ENCODE data around the gene FHIT.

FHIT gene

DNA sequence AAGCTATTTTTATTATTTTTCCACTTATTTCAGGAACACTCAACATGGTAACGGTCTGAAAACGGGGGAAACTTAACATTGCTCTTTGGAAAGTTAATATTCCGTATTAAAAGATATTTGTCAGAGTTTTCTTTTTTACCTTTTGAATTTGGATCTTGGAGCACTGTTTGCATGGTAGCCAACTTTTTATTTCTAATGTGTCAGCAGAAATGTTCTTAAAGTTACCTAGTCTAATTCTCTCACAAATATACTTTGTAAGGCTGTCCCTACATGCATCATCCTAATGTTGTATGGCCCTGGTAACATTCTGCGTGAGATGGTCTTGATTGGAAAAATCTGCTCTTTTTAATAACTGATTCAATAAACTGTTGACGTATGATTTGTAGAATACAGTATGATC is 719.5 kb downstream of the FHIT start:
- DNase-seq, result no peak

DNA sequence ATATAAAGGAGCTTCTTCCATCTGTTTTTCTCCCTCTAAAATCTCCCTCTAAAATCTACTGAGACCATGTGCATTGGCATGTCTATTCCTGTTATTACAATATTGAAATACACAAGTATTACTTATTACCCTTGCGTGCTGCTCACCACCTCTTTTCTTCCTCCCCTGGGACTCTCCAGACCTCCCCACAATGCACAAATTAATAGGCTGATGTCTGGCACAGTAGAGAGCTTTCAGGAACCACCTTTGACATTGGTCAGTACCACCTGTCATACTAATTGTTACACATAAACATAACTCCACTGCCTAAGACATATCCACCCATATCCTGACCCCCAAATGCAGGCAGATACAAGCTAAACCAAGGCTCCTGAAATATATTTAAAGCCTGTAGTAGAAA is 722.6 kb downstream of the FHIT start:
- DNase-seq, result no peak

DNA sequence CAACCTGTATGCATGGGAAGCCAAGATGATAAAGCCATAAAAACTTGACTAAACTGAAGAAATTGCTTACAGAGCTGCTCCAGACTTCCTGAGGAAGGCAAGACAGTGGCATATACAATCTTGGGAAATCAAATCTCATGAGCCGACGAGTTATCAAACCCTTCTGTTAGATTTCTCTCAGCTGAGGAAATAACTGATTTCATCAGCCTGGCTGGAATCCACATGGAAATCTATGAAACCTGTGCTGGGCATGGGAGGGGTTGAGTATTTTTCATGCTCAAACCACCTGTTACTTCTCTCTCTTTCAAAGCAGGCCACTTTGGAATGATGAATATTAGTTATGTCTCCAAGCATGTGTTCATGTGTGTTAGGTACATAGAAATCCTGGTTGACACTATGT is 727.7 kb downstream of the FHIT start:
- no peak for DNase-seq

DNA sequence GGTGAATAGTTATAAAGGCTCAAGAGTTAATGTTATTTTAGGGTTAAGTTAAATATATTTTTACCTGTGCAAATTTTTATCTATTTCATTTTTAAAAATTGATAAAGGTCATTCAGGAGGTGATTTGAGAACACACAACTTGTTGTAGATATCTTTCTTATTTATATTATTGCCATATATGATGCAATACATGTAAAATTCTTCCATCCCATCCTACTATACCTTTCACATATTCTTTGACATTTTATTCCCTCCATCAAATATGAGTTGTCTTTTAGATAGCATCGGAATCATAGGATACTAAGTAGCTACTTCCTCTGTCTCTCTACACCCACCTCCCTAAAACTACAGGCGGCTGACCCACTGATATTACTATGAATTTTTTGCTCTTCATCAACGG is 734.1 kb downstream of the FHIT start:
- DNase-seq, result no peak

DNA sequence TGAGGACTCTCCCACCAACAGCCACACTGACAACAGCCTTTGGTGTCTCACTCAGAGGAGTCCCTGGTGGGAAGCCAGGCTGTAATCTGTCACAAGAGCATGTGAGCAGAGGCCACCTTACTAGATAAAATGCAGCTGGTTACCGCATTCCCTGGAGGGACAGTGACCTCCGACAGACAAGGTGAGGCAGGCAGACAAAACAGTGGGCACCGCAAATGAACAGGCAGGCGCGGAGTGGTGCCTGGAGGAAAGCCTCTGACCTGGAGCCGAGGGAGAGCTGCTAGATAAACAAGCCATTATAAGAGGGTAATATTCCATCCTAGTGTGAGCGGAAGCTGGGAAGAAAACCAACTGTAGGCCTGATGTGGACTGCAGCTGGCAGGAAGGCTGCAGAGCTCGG is 736.4 kb downstream of the FHIT start:
- no peak for DNase-seq

DNA sequence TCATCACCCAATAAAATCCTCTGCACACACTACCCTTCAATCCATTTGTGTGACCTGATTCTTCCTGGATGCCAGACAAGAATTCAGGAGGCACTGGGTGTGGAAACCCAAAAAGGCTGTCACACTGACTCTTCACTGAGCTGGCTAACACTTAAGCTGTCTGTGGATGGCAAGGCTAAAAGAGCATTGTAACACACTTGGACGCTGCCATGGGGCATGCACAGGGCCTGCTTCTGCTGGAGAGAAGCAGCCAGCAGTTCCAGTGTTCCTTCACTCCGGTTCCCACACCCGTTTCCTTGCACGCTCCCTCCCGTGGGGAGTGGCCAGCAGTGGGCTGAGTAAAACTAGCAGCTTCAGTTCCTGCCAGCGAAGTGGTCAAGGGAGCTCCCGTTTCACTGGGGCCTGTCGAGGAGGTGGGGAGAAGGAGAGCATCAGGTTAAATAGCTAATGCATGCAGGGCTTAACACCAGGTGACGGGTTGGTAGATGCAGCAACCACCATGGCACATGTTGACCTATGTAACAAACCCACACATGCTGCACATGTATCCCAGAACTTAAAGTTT is 737.1 kb downstream of the FHIT start:
- DNase-seq, result no peak

DNA sequence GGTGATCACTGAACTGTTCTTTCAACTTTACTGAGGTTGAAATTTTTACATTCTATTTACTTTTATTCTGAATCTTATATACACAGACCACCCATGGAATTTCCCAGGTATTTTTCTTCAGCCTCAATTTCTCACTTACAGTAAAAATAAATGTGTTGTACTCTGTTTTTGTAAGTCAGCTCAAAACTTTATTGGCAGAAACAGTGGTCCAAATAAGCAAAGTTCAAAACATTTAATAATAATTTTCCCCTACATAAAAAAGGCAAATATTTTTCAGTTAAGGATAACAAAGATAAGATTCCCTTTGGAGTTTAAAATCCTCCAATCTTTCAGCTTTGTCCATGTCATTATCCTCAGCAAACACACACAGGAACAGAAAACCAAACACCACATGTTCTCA is 738.0 kb downstream of the FHIT start:
- no peak for DNase-seq

DNA sequence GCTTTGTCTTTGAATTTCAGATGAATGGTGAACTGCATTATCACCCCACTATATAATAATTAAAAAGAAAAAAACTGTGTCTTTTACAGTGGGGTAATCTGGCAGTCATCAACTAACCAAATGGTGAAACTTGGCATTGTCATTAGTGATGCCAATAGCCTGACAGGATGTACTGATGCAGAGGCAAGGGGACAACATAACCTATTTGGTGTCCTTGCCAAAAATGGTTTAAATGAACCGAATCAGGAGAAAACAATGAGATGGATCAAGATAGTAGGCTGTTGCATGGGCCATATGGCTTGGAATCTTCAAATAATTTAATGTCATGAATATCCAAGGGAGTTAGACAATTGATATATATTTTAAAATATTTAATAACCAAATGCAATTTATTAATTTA is 738.7 kb downstream of the FHIT start:
- DNase-seq, result no peak

DNA sequence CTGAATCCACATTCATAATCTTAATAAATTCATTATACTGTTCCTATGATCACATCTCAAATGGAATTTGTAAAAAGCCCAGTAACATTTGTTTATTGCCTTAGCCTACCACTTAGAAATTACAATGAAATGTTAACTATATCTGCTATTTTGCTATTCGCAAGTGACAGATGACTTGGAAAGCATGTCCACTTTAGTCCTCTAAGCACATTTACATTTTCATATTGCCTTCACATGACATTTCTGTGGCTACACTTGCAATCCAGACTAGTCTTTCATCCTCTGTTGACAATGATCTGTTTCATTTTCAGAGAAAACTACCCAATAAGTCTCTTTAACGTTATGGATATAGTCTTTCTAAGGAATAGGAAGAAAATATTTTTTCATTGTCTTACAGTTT is 741.8 kb downstream of the FHIT start:
- DNase-seq, result no peak

DNA sequence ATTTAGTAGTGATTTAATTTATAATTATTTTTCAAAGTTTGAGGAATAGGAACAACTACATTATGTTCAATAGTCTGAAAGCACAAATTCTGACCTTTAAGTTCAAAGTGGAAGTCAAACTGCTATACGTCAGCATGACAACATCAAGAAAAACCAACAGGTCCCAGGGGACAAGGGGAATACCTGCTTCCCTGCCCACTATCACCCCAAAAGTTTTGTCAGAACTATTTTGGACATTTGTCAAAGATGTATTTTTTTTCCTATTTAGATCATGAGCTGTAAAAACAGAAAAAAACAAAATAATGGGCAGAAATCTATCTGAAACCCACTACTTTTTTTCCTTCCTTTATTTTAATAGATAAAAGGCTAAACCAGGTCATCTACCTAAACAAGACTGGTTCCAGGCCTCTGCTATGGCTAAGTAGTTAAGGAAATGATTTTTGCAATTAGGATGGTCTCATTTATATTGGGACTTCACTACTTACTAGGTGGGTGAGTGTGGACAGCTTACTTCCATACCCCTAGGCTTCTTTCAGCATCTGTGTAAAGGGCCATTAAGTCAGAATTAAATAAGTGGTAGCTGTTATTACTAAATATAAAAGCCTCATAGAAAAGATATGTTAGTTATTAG is 746.3 kb downstream of the FHIT start:
- no peak for DNase-seq

DNA sequence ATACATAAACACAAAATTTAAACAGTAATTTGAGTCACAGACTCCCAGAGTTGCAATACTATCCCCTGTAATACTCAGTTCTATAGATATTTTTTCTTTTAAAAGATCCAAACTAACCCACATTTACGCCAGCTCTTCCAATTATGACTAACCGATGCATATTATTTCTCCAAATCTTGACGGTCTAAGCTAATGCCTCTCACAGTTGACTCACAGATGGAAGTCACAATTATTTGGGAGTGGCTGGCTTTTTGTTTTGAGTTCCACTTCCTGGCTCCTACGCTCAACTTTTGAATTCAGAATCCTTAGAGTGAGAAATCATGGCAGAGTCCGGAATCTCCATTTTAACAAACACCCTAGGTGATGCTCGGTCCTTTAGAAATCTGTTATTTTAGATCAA is 749.9 kb downstream of the FHIT start:
- DNase-seq, result no peak

DNA sequence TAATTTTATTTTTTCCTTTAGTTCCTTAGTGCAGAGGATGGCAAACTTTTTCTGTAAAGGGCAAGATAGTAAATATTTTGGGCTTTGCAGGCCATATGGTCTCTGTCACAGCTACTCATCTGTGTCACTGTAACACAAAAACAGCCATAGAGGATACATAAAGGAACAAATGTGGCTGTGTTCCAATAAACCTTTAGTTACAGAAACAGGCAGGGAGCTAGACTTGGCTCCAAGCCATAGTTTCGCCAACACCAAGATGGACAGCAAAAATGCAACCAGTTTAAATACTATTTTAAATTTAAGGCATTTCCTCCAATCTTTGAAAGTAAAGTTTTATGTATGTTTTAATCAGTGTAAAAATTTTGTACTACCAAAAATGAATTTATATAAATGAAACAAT is 753.4 kb downstream of the FHIT start:
- DNase-seq, result no peak

DNA sequence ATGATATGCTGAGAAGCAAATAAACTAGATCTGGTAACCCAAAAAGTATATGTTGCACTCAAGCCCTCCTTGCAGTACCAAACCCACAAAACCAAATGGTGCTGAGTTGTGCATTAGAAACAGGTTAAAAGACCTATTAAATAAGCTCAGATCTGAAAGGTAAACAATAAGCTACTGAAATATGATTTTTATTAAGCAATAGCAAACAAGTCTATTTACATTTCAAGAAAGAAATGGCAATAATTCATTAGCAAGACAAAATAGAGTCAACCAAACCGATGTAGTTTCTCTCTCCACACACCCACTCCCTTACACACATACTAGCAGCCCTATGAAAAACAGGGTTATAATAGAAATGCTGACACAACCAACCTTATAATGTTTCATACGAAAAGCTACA is 760.3 kb downstream of the FHIT start:
- DNase-seq, result no peak

DNA sequence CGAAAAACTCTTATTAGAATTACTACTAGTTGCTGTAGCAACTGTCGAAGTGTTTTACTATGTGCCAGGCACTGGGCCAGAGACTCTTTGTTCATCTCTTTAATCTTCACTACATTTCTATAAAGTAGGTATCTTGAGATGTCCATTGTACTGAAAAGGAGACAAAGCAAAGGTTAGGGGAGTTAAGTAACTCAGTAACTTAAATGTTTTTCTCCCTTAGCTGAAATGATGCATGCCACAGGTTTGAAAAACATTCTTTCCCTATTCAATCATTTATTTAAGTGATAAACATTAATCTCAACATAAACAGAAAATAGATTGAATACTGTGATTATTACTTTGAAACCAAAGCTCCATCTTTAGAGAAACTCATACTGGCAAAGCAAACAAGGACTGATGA is 776.2 kb downstream of the FHIT start:
- no peak for DNase-seq

DNA sequence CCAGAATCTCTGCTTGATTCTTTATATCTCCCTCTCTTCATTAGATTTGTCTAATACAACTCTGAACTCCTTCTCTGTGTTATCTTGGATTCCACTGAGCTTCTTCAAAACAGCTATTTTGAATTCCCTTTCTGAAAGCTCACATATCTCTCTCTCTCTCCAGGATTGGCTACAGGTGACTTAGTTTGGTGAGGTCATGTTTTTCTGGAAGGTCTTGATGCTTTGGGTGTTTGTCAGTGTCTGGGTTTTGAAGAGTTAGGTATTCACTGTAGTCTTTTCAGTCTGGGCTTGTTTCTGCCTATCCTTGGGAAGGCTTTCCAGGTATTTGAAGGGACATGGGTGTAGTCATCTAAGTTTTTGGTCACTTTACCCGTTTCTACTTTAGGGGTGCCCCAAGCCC is 781.8 kb downstream of the FHIT start:
- no peak for DNase-seq

DNA sequence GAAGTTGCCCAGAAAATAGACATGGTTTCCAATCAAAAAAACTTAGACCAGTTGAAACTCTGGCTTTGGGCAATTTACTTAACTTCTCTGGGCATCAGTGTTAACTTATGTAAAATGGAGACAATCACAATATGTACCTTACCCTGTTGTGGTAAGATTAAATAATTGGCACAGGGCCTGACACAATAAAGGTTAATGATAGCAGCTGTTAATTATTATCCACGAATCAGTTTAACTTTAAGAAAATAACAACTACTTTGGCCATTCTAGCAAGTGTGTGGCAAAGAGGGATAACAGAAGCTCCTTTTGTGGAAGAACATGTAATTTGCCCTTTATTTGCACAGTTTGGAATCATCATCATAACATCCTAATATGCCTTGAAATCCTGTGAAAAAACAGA is 787.6 kb downstream of the FHIT start:
- DNase-seq, result no peak

DNA sequence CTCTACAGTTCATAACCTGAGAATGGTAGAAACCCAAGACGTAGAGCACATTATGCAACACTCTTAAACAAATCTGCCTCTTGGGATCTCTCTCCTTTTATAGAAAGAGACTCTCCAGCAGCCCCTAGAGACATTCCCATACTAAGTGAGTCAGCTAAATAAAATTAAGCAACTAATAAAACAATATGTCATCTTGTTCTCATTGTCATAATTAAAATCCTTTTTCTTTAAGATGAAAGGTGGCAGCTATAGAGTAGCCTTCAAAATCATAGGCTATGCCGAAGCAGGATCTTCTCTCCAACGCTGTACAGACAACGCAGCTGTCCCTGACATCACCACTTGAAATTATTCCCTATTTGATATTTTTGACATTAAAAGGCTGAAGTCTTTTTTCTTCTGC is 790.0 kb downstream of the FHIT start:
- no peak for DNase-seq

DNA sequence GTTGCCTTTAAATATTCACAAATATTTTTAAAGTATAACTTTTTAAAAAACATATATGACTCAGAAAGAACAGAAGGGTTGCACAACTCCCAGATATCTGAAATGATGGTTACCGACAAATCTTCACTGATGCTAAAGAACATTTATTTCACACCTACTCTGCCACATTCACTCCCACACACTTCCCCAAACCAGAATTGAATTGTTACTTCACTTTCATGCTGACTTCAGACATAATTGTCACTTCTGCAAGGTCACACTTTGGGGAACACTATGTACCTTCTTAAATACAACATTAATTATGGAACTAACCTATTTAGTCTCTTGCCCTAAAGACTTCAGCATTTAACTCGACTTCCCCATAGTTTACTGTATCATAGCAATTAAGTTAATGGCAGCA is 795.1 kb downstream of the FHIT start:
- DNase-seq, result no peak

DNA sequence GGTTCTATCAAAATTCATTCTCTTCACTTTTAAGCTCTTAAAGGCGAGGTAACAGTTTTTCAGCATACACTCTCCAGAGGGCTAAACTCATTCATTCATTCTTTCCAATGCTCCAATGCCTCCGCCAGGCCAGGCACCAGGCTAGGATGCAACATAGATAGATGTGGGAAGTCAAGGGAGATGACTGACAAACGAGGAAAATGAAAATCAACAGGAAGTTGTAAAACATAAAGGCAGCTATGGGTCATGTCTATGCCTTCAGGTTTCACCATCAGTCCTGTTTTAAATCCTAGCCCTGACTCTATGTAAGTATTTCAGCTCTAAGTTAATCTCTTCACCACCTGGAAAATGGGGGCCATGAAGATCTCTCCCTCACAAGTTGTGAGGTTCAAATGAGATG is 797.9 kb downstream of the FHIT start:
- DNase-seq, result no peak

DNA sequence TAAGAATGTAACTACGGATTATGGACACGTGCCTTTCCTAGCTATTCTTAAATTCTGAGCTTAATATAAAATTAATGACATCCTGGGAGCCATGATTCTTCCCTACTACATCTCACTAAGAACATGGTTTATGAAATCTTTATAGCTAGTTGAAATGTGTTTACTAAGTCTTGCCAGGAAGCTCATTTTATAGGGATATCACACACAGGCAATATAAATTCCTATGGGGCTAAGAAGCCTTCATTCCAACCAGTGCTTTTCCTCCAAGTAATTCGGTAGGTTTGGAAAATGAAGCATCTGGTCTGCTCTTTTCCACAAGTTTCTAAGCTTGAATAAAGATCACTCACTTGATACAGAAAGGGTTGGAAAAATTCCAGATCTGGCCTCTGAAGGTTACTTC is 802.6 kb downstream of the FHIT start:
- no peak for DNase-seq

DNA sequence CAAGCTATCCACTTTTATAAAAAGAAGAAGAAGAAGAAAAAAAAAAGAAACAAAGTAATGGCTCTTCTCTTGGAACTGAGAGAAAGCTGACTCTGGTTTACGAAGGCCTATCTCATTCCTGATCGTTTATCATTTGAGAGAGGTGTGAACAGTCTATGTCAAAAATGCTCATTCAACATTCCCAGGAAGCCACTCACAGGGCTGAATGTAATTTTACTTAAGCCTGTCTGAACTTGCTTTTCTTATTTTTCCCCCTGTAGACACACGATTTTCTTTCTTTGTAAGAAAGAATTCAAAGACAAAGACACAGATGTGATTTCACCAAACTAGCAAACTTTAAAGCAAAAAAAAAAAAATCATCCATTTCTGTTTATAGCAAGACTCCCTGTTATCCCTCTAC is 805.8 kb downstream of the FHIT start:
- no peak for DNase-seq

DNA sequence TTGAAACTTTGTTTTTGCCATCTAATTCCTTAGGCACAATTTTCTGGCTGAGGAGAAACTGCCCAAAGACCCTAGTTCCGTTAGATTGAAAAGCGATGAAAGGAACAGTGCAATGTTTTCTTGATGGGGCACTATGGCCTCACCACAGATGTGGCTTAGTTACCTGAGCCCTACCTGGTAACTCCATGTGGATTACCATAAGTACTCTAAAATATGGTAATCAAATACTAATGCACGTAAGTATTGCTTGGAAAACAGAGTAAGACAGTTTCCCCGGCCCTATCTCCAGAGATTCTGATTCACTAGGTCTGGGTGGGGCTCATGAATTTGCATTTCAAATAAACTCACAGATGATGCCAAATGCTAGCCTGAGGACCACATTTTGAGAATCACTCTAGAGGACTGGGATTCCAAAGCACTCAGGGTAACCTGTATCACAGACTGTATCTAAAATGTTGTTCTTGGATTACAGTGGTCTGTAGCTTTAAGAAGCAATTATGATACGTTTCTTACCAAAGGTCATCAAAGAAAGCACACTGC is 806.3 kb downstream of the FHIT start:
- no peak for DNase-seq

DNA sequence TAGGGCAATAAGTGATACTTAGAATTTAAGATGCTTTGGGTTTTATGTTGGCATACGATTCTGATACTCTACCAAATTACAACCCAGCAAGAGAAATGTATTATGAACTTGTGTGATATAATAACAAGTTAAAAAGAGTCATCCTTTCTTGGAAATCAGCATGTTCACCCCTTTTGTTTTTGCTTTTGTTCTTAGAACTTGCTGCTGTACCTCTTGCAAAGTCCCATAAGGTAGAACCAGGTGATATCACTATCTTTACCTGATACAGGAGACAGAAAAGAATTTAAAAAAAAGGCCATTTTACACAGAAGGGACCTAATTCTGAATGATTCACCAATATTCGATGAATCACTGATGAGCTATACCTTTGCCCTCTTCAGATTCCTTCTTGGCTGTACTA is 810.4 kb downstream of the FHIT start:
- no peak for DNase-seq

DNA sequence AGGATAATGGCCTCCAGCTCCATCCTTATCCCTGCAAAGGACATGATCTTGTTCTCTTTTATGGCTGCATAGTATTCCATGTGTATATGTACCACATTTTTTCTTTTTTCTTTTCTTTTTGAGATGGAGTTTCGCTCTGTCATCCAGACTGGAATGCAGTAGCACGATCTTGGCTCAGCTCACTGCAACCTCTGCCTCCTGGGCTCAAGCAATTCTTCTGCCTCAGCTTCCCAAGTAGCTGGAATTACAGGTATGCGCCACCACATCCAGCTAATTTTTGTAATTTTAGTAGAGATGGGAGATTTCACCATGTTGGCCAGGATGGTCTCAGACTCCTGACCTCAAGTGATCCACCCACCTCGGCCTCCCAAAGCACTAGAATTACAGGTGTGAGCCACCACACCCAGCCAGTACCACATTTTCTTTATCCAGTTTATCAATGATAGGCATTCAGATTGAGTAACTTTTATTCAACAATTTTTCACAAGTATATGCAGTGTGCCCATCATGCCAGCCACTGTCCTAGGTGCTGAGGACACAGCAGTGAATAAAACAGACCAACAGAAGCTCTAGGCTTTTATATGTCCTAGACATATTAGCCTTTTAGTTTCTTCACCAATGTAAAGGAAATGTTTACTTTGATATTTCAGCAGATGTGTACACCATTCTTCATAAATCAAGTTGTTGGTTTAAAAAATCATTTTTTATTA is 815.2 kb downstream of the FHIT start:
- DNase-seq, result no peak

DNA sequence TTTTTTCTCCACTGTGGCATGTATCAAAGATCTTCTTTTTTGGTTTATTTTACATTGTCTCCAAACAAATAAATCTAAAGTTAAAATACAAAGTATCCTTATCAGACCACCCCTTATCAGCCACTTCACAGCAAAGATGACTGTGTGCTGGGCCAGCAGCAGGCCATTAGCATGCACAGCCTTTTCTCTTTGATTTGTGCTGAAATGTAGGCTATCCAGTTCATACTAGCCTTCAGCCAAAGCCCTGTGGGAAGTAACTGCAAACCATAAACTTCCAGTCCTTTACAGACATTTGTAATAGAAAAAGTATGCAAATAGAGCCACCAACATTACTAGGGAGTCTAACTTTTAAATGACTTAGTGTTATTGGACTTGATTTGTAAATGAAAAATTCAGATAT is 816.3 kb downstream of the FHIT start:
- no peak for DNase-seq
